ENCODE data around the gene RPL3. TPM values are rescaled to one million over a fixed set of nuclear protein-coding genes. Genes with fewer than 3 reads are reported as not detected.

Gene RPL3
- total and polyA plus RNA-seq, 2 donors (not counting 1 experiment from before 2014, with no cell fraction given), result 2,665 to 5,418 TPM

- H3K4me2 ChIP-seq (replicated peaks; ENCODE audit: low read depth, low read length, poor library complexity, severe bottlenecking), result no peak overlapping the region
- no peak overlapping the region for H3K4me3 Mint-ChIP-seq
- no peak overlapping the region for H3K9ac ChIP-seq (ENCODE audit: low read length)
- no peaks in the 10 kb centered on the region for H3K9me3 ChIP-seq (ENCODE audit: control extremely low read depth in 1 of 3, control insufficient read depth in 2 of 3, insufficient read depth in 1 of 3, low read length in 2 of 3)
- DNase-seq, result no peak
- no peaks in the 10 kb centered on the region for H3K36me3 ChIP-seq (replicated peaks in 1 of 2; ENCODE audit: control extremely low read depth in 1 of 2, control insufficient read depth in 1 of 2, extremely low read depth in 1 of 2, insufficient read depth in 2 of 2, low read length in 1 of 2)
- no peaks in the 10 kb centered on the region for H3K9me3 Mint-ChIP-seq (ENCODE audit: insufficient read depth)
- H3K4me3 ChIP-seq (ENCODE audit: control extremely low read depth in 1 of 5, extremely low read depth in 1 of 5, insufficient read depth in 1 of 5, low read depth in 2 of 5, low read length in 4 of 5), result no peak overlapping the region
- no peak overlapping the region for H3K27ac ChIP-seq (ENCODE audit: low read length in 2 of 2)
- H4K20me1 ChIP-seq (ENCODE audit: control insufficient read depth, insufficient read depth, low read length, poor library complexity, severe bottlenecking), result no peaks in the 10 kb centered on the region
- intact Hi-C loops (cut with micrococcal nuclease), result no loop called here
- H3K4me1 ChIP-seq (ENCODE audit: control insufficient read depth in 2 of 2, insufficient read depth in 2 of 2, low read length in 2 of 2), result peaks cover 16 to 27% of the 10 kb centered on the region in 2 donors
- H3K4me1 Mint-ChIP-seq, result peaks cover 25% of the 10 kb centered on the region
- no peak for ATAC-seq (ENCODE audit: low read depth)
- H3K27me3 Mint-ChIP-seq, result peaks cover 10% of the 10 kb centered on the region
- peaks cover 0 to 4% (median 0%) of the 10 kb centered on the region in 4 experiments for H3K27me3 ChIP-seq (replicated peaks in 1 of 4; ENCODE audit: control extremely low read depth in 1 of 4, control insufficient read depth in 3 of 4, insufficient read depth in 4 of 4, low read length in 3 of 4)
- no peak for TF ChIP-seq EZH2 (IDR thresholded peaks at IDR 0.05; ENCODE audit: borderline replicate concordance, insufficient read depth, low read depth, low read length, poor library complexity, severe bottlenecking)
- TF ChIP-seq, protein P1, sequence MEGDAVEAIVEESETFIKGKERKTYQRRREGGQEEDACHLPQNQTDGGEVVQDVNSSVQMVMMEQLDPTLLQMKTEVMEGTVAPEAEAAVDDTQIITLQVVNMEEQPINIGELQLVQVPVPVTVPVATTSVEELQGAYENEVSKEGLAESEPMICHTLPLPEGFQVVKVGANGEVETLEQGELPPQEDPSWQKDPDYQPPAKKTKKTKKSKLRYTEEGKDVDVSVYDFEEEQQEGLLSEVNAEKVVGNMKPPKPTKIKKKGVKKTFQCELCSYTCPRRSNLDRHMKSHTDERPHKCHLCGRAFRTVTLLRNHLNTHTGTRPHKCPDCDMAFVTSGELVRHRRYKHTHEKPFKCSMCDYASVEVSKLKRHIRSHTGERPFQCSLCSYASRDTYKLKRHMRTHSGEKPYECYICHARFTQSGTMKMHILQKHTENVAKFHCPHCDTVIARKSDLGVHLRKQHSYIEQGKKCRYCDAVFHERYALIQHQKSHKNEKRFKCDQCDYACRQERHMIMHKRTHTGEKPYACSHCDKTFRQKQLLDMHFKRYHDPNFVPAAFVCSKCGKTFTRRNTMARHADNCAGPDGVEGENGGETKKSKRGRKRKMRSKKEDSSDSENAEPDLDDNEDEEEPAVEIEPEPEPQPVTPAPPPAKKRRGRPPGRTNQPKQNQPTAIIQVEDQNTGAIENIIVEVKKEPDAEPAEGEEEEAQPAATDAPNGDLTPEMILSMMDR (IDR thresholded peaks at IDR 0.05), result no peak
- no peak overlapping the region for H3K27ac Mint-ChIP-seq
- ChIA-PET POLR2A (interaction anchor here (0.7 kb wide), 1 partner anchor 1049 kb away, joined by 4 read pairs; no protein-coding TSS in a partner anchor), CTCF (interaction anchor here (0.7 kb wide), 1 partner anchor 126 kb away, joined by 3 read pairs; no protein-coding TSS in a partner anchor)
- WGBS (ENCODE audit: insufficient coverage), result 89% methylated on average over 19 of the region's 19 CpGs
- H2AFZ ChIP-seq (ENCODE audit: insufficient read depth, low read depth, low read length, poor library complexity, severe bottlenecking), result no peak overlapping the region
- no peaks in the 10 kb centered on the region for H3K79me2 ChIP-seq (ENCODE audit: control insufficient read depth, insufficient read depth, low read length)
Observed at GRCh38 chr22:39296981-39297489, 22.4 kb downstream of the RPL3 start.

DNA sequence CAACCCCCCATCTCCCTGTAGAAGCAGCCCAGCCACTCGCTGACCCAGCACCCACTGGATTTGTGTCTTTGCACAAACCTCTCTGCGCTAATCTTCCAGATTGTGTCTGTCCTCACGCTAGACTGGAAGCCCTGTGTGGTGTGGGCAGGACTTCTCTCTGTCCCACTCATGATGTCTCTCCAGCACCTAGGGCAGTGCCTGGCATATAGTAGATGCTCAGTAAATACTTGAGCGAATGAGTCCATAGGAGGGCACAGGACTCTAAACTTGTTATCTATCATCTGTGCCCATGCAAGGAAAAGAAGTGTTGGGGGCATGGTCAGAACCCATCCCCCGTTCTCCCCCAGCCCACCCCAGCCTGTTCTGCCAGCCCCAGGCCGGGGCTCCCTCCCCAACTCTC is 22.9 kb downstream of the RPL3 start:
- Histone ChIP-seq H4K20me1 (ENCODE audit: control insufficient read depth, insufficient read depth, low read length, poor library complexity, severe bottlenecking) (no peaks in the 10 kb centered on the region), H3K36me3 (replicated peaks in 1 of 2; ENCODE audit: control extremely low read depth in 1 of 2, control insufficient read depth in 1 of 2, extremely low read depth in 1 of 2, insufficient read depth in 2 of 2, low read length in 1 of 2) (no peaks in the 10 kb centered on the region), H3K9ac (ENCODE audit: low read length) (no peak overlapping the region), H3K9me3 (ENCODE audit: control extremely low read depth in 1 of 3, control insufficient read depth in 2 of 3, insufficient read depth in 1 of 3, low read length in 2 of 3) (no peaks in the 10 kb centered on the region), H3K27ac (ENCODE audit: low read length in 2 of 2) (no peak overlapping the region), H3K79me2 (ENCODE audit: control insufficient read depth, insufficient read depth, low read length) (no peaks in the 10 kb centered on the region), H3K4me1 (ENCODE audit: control insufficient read depth in 2 of 2, insufficient read depth in 2 of 2, low read length in 2 of 2) (peaks cover 16 to 27% of the 10 kb centered on the region in 2 donors), H3K4me3 (ENCODE audit: control extremely low read depth in 1 of 5, extremely low read depth in 1 of 5, insufficient read depth in 1 of 5, low read depth in 2 of 5, low read length in 4 of 5) (no peak overlapping the region), H2AFZ (ENCODE audit: insufficient read depth, low read depth, low read length, poor library complexity, severe bottlenecking) (no peak overlapping the region), H3K4me2 (replicated peaks; ENCODE audit: low read depth, low read length, poor library complexity, severe bottlenecking) (no peak overlapping the region), H3K27me3 (replicated peaks in 1 of 4; ENCODE audit: control extremely low read depth in 1 of 4, control insufficient read depth in 3 of 4, insufficient read depth in 4 of 4, low read length in 3 of 4) (peaks cover 0 to 4% (median 0%) of the 10 kb centered on the region in 4 experiments)
- Mint-ChIP-seq H3K27ac (no peak overlapping the region), H3K9me3 (ENCODE audit: insufficient read depth) (no peaks in the 10 kb centered on the region), H3K27me3 (peaks cover 10% of the 10 kb centered on the region), H3K4me1 (peaks cover 25% of the 10 kb centered on the region), H3K4me3 (no peak overlapping the region)
- TF ChIP-seq EZH2 (IDR thresholded peaks at IDR 0.05; ENCODE audit: borderline replicate concordance, insufficient read depth, low read depth, low read length, poor library complexity, severe bottlenecking), result no peak
- TF ChIP-seq, protein P1 (IDR thresholded peaks at IDR 0.05), result no peak
- ATAC-seq (ENCODE audit: low read depth) (no peak), DNase-seq (no peak)
- CTCF ChIA-PET, result no interaction called here
- 97% methylated on average over 5 of the region's 6 CpGs for WGBS (ENCODE audit: insufficient coverage)
- intact Hi-C loops (cut with micrococcal nuclease), result no loop called here
- POLR2A ChIA-PET, result no interaction called here

All from B cell (primary cell).